KMS-11 (cell line): ENCODE measurements around the gene LRRC40.

Experiments
- H2AFZ ChIP-seq: fragments of 200-600 bp; sonication (generic); 2 replicates; pipeline ENCODE4 v1.6.1; 2016; ENCODE audit warnings: antibody characterized with exemption, mixed run types, low read depth
- H3K27ac ChIP-seq: fragments of 200-600 bp; sonication (generic); 2 replicates; pipeline ENCODE4 v1.6.1; 2016; ENCODE audit warnings: mild to moderate bottlenecking, mixed run types
- H3K27me3 ChIP-seq: fragments of 200-600 bp; sonication (generic); 2 replicates; pipeline ENCODE4 v1.6.1; 2017; ENCODE audit warnings: mild to moderate bottlenecking, low read depth, mixed run types, moderate library complexity; ENCODE audit not compliant: insufficient read depth
- H3K36me3 ChIP-seq: fragments of 200-600 bp; sonication (generic); 2 replicates; pipeline ENCODE4 v1.6.1; 2017; ENCODE audit warnings: mild to moderate bottlenecking, mixed run types; ENCODE audit not compliant: insufficient read depth
- H3K4me1 ChIP-seq: fragments of 200-600 bp; sonication (generic); 2 replicates; pipeline ENCODE4 v1.6.1; 2016; ENCODE audit warnings: mild to moderate bottlenecking, low read depth, mixed run types; ENCODE audit not compliant: poor library complexity, severe bottlenecking
- H3K4me2 ChIP-seq: fragments of 200-600 bp; sonication (generic); 2 replicates; pipeline ENCODE4 v1.7.0; 2016; ENCODE audit warnings: mild to moderate bottlenecking, mixed run types
- H3K4me3 ChIP-seq: fragments of 200-600 bp; sonication (generic); IDR thresholded peaks from 2 replicates; pipeline ENCODE4 v1.6.1; 2017; ENCODE audit warnings: low read depth, low read length, mixed read lengths; ENCODE audit not compliant: insufficient read depth
- H3K79me2 ChIP-seq: fragments of 200-600 bp; sonication (generic); 2 replicates; pipeline ENCODE4 v1.6.1; 2016; ENCODE audit warnings: low read depth, mixed run types; ENCODE audit not compliant: insufficient read depth
- H3K9ac ChIP-seq: fragments of 200-600 bp; sonication (generic); 2 replicates; pipeline ENCODE4 v1.6.1; 2016; ENCODE audit warnings: mild to moderate bottlenecking, mixed run types
- H4K20me1 ChIP-seq: fragments of 200-600 bp; sonication (generic); 2 replicates; pipeline ENCODE4 v1.6.1; 2016; ENCODE audit warnings: mild to moderate bottlenecking, mixed run types; ENCODE audit not compliant: insufficient read depth
- TF ChIP-seq, protein P1 (sequence below): fragments of 200-600 bp; sonication (generic); conservative IDR thresholded peaks from 2 replicates; pipeline ENCODE4 v1.6.1; 2017; ENCODE audit warnings: low read depth, mild to moderate bottlenecking, antibody characterized with exemption, low read length, moderate library complexity, mixed read lengths

The LRRC40 gene

GRCh38 chr1:70239940-70240339 lies 34.6 kb upstream of the LRRC40 start:
- Histone ChIP-seq H3K27me3 (no peaks in the 10 kb centered on the region), H3K36me3 (peaks cover 10% of the 10 kb centered on the region; the same call in 1 of the 2 replicates), H3K4me1 (no peaks in the 10 kb centered on the region), H2AFZ (no peak overlapping the region), H3K27ac (no peak overlapping the region), H3K4me3 (no peak overlapping the region), H4K20me1 (no peaks in the 10 kb centered on the region), H3K79me2 (no peaks in the 10 kb centered on the region), H3K9ac (no peak overlapping the region), H3K4me2 (no peak overlapping the region)
- TF ChIP-seq, protein P1, sequence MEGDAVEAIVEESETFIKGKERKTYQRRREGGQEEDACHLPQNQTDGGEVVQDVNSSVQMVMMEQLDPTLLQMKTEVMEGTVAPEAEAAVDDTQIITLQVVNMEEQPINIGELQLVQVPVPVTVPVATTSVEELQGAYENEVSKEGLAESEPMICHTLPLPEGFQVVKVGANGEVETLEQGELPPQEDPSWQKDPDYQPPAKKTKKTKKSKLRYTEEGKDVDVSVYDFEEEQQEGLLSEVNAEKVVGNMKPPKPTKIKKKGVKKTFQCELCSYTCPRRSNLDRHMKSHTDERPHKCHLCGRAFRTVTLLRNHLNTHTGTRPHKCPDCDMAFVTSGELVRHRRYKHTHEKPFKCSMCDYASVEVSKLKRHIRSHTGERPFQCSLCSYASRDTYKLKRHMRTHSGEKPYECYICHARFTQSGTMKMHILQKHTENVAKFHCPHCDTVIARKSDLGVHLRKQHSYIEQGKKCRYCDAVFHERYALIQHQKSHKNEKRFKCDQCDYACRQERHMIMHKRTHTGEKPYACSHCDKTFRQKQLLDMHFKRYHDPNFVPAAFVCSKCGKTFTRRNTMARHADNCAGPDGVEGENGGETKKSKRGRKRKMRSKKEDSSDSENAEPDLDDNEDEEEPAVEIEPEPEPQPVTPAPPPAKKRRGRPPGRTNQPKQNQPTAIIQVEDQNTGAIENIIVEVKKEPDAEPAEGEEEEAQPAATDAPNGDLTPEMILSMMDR, result no peak

DNA sequence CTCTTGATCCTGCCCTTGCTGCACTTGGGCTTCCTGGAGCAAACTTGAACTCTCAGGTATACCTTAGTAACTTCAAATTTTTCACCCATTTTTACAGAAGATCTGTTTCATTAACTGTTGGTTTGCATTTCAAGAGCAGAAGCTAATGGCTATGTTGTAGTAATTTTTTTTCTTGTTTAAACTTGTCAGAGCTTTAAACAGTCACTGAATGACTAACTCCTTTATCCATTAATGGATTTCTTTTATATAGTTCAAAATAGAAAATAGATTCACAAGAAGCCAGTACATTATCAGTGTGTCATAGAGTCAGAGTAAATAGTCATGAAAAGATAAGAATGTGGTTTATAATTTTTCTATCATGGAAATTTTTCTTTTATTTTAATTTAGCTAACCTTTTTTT lies 29.4 kb upstream of the LRRC40 start:
- no peaks in the 10 kb centered on the region for H3K4me1 ChIP-seq
- no peak overlapping the region for H3K4me3 ChIP-seq
- H3K4me2 ChIP-seq, result no peak overlapping the region
- no peak overlapping the region for H3K27ac ChIP-seq
- H3K9ac ChIP-seq, result no peak overlapping the region
- no peak overlapping the region for H2AFZ ChIP-seq
- H4K20me1 ChIP-seq, result no peaks in the 10 kb centered on the region
- TF ChIP-seq, protein P1, result no peak
- H3K36me3 ChIP-seq, result no peaks in the 10 kb centered on the region
- H3K79me2 ChIP-seq, result no peaks in the 10 kb centered on the region
- no peaks in the 10 kb centered on the region for H3K27me3 ChIP-seq

DNA sequence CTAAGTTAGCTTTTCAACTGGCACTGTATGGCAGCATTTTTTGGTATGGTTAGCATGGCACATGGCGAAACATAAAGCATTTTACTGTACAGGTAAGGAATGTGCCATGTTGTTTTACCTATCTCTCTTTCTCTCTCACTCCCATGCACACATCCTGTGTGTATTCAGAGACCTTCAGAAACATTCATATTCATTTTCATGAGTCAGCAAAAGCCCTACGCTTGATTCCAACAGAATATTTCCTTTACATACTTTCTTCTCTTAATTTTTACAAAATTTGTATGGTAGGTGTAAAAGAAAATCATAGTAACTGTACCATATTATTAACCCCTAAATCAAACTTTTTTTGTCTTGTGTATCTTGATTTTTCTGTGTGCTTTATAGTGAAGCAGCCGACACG lies 26.1 kb upstream of the LRRC40 start:
- Histone ChIP-seq H3K4me3 (no peak overlapping the region), H3K36me3 (0 out of 2 replicates have a peak, but pooled peaks cover 5% of the 10 kb centered on the region), H3K4me2 (no peak overlapping the region), H3K27me3 (no peaks in the 10 kb centered on the region), H3K9ac (no peak overlapping the region), H3K79me2 (peaks cover 23% of the 10 kb centered on the region), H2AFZ (no peak overlapping the region), H3K4me1 (peaks cover 16% of the 10 kb centered on the region), H3K27ac (no peak overlapping the region), H4K20me1 (no peaks in the 10 kb centered on the region)
- TF ChIP-seq, protein P1, result no peak

DNA sequence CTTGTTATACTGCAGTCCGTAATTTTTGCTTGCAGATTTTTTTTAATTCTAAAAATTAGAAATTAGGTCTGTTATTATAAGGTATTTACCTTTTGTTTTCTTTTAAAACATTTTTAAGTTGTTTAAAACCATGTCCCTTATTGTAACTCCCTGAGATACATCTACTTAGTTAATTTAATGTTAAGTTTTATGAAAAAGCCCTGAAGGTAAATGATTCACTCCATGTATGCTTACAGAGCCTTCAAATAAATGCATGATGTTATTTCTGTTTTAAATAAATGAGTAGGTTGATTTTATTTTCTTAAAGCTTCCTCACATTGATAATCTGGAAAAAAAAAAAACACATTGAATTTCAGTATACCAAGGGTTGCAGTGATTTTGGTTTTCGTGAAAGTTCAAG lies 23.3 kb upstream of the LRRC40 start:
- H3K4me1 ChIP-seq, result peaks cover 42% of the 10 kb centered on the region
- TF ChIP-seq, protein P1, result no peak
- H3K9ac ChIP-seq, result no peak overlapping the region
- no peak overlapping the region for H3K27ac ChIP-seq
- H2AFZ ChIP-seq, result no peak overlapping the region
- no peak overlapping the region for H3K4me2 ChIP-seq
- H3K27me3 ChIP-seq, result no peaks in the 10 kb centered on the region
- H3K36me3 ChIP-seq, result 0 out of 2 replicates have a peak, but pooled peaks cover 5% of the 10 kb centered on the region
- H4K20me1 ChIP-seq, result no peaks in the 10 kb centered on the region
- no peak overlapping the region for H3K4me3 ChIP-seq
- H3K79me2 ChIP-seq, result peaks cover 50% of the 10 kb centered on the region
